ENCODE results near the gene RIOK2.

DNA sequence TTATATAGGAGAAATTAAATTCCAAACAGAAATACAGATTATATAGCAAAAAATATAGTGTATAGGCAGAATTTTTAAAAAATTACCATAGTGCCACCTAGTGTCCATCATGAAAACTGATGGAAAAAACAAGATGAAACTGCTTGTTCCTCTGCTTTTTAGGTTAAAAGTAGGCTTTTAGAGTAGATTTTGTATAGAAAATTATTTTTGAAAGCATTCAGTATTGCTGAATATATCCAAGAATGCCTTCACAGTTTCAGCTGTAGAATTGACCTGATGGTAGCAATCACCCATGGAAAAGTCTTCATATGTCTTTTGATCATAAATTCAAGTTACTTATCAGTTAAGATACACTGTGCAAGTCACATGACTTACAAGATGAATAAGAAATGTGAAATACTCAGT is 19.7 kb downstream of the RIOK2 start:
- TF ChIP-seq, protein P1, sequence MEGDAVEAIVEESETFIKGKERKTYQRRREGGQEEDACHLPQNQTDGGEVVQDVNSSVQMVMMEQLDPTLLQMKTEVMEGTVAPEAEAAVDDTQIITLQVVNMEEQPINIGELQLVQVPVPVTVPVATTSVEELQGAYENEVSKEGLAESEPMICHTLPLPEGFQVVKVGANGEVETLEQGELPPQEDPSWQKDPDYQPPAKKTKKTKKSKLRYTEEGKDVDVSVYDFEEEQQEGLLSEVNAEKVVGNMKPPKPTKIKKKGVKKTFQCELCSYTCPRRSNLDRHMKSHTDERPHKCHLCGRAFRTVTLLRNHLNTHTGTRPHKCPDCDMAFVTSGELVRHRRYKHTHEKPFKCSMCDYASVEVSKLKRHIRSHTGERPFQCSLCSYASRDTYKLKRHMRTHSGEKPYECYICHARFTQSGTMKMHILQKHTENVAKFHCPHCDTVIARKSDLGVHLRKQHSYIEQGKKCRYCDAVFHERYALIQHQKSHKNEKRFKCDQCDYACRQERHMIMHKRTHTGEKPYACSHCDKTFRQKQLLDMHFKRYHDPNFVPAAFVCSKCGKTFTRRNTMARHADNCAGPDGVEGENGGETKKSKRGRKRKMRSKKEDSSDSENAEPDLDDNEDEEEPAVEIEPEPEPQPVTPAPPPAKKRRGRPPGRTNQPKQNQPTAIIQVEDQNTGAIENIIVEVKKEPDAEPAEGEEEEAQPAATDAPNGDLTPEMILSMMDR (conservative IDR thresholded peaks at IDR 0.05): peak; percentile 78
- no peak for TF ChIP-seq ZFX (IDR thresholded peaks at IDR 0.05)
